Measurements from ENCODE around the gene STRADA.

- no peak for TF ChIP-seq CTCF (conservative IDR thresholded peaks at IDR 0.05; ENCODE audit: low read depth in 2 of 2)
- no peak for TF ChIP-seq EZH2phosphoT487 (IDR thresholded peaks at IDR 0.05; ENCODE audit: unreplicated experiment)
- TF ChIP-seq EZH2 (IDR thresholded peaks at IDR 0.05; ENCODE audit: low read depth, unreplicated experiment), result no peak
- TF ChIP-seq ETS1 (IDR thresholded peaks at IDR 0.05), result 0 out of 2 replicates have a peak, but pooled peaks have one; percentile 40
- TF ChIP-seq POLR2AphosphoS5 (IDR thresholded peaks at IDR 0.05; ENCODE audit: low read depth), result peak; percentile 90
- TF ChIP-seq REST (IDR thresholded peaks at IDR 0.05; ENCODE audit: unreplicated experiment), result no peak
- peak; percentile 27; the same call in 1 of the 2 replicates for TF ChIP-seq CREB1 (CRISPR knock-in tag; IDR thresholded peaks at IDR 0.05; ENCODE audit: low read depth)
- no peak for TF ChIP-seq NANOG (IDR thresholded peaks at IDR 0.05; ENCODE audit: borderline replicate concordance)
- no peak for TF ChIP-seq JUNB (IDR thresholded peaks at IDR 0.05; ENCODE audit: unreplicated experiment)
Observed at GRCh38 chr17:63741408-63742173, at the start of gene STRADA.
